Measurements from ENCODE around the gene PARD3.

PARD3 gene

DNA sequence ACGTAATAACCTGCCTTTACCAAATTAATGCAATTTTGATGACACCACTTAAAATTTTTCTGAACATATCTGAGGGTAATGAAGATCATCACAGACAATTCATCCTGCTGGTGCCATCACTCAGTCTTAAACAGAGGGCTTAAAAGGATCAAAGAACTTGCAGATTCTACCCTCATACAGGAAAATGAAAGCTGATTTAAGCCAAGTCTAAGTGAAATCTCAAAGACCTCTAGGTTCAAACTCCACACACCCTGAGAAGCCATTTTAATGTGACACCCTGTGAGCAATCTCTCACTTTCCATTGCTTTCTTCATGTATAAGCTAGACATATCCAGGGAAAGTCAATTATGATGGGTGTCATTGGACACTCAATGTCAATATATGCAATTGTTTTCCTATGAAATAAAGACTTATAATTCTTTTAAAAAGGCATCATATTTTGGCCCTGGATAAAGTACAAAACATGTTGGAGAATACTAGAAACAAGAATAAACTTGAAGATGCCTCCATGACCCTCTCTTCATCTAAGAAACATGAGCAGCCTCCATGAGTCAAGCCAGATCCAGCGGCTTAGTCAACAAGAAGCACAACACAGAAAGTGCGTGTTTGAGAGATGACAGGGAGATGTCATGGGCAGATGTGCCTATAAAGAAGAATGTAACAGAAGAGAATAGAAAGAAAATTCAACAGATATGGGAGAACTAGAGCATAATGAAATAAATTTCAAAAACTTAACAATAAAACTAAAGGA, 291.9 kb downstream of the PARD3 start:
- DNase-seq, result no peak

DNA sequence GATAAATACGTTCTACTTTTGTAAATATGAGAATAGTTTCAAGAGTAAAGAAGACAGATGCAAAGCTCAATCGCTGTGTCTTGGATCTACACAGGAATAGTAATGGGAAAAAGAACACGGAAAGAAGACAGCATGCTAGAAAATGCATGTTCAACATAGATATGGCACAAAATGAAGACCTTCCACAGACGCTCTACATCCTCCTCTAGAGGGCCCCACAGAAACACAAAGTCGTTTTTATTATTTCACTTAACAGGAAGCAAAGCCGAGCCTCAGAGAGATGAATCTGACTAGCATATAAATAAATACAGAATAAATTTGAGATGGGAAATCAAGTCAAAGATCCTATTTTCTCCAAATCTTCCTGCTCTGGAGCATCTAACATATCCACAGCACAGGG, 292.6 kb downstream of the PARD3 start:
- no peak for DNase-seq

DNA sequence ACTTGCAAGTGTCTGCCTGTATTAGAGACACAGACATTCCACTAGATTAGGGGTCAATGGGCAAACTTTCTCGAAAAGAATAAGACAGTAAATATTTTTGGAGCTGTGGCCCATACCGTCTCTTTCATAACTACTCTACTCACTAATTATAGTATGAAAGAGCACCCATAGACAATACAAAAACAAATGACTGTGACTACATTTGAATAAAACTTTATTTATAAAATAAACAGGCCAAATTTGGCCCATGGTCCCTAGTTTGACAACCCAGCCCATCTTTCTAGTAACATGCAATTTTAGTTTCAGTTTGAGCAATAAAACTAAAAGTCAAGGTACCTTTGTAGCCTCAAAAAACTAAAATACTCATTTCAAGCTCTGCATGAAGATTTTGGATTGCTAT, 294.6 kb downstream of the PARD3 start:
- DNase-seq, result no peak

- no peak for DNase-seq
Observed at GRCh38 chr10:34520084-34520483, 295.0 kb downstream of the PARD3 start.

GRCh38 chr10:34514290-34514689, 300.8 kb downstream of the PARD3 start:
- no peak for DNase-seq

DNA sequence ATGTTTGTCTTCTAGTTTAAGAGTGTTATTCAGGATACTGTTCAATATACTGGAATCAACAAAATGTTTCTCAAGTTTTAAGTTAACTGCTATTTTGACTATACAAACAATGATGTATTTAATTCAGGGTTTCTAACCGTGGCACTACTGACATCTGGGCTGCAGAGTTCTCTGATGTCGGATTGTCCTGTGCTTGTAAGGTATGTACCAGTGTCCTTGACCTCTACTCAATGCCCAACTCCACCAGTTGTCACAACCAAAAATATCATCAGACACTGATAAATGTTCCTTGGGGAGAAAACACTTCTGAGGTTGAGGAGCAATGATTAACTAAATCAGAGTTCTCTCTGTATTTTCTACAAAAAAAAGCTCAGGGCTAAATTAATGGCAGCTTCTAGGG, 301.5 kb downstream of the PARD3 start:
- no peak for DNase-seq

DNA sequence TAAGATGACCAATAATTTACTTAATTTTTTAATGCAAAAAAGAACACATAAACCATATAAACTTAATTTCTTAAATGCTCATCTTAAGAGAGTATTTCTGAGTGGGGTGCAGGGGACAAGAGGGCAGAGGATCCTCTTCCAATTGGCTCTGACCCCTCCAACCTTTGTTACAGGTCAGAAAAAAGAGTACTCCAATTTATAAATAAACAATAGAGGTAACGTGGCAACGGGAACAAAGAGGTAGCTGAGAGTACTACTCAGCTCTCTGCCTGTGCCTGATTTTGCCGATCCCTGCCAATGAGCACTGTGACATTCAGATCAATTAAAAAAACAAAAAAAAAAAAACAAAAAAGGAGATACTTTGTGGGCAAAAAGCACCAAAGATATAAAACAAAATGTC, 307.9 kb downstream of the PARD3 start:
- no peak for DNase-seq

GRCh38 chr10:34506786-34507185, 308.3 kb downstream of the PARD3 start:
- DNase-seq, result peak; percentile 3

- no peak for DNase-seq
Observed at GRCh38 chr10:34505338-34505737, 309.8 kb downstream of the PARD3 start.

- DNase-seq, result no peak
Observed at GRCh38 chr10:34504534-34504933, 310.6 kb downstream of the PARD3 start.

GRCh38 chr10:34503704-34504103, 311.4 kb downstream of the PARD3 start:
- no peak for DNase-seq

DNA sequence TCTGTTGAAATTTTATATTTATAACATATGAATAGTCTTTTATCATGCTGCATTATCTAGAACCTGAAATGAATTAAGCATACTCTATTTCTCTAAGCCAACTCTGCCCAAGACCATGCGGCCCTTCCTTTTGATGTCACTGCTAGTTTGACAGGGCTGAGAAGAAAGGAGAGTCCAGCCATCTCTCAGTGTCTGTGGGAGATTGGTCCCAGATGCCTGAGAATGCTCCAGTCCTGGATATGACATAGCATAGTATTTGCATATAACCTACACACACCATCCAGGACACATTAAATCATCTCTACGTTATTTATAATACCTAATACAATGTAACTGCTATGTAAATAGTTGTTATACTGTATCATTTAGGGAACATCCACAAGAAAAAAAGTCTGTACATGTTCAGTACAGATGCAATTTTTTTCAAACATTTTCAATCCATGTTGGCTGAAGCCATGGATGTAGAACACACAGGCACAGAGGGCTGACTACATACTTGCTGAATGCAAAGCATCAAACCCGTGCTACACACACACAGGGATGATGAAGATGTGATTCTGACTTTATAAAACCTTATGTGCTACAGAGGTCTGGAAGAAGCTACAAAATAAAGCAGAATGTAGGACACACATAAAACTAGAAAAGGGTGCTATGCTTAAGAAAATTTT, 315.4 kb downstream of the PARD3 start:
- no peak for DNase-seq

DNA sequence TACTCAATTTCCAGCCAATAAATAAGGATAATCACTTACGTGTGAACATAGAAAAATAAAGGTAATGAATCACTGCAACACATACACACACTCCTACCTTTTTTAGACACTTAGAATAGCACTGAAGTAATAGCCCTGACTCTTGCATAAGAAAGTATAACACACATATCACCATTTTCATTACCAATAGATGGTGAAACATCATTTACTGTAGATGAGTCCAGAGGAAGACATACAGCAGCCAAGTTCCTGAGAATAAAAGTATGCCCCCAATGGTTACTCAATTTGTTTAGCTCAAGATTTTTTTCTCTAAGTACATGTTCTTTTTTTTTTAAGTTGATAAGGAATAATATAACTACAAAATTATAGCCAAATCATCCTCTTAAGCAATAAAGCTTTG, 316.3 kb downstream of the PARD3 start:
- DNase-seq, result no peak

GRCh38 chr10:34495938-34496337, 319.2 kb downstream of the PARD3 start:
- DNase-seq, result no peak

- DNase-seq, result no peak
Observed at GRCh38 chr10:34494012-34494411, 321.1 kb downstream of the PARD3 start.

DNA sequence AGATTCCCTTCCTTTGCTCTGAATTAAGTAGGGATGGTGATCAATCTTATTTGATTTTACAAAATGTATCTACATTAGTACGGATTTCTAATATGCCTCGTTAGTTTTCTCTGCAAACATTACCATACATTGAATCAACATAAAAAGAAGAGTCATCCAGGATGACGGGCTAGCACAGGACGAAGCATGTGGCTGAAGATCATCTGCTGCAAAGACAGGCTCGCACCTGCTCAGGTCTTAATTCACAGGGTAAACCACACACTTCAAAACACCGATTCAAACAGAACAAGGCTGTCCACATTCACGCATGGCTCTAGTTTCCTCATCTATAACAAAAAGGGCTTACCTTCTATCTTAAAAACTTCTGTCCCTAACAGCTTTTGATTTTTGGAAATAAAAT, 323.0 kb downstream of the PARD3 start:
- DNase-seq, result peak; percentile 18

DNA sequence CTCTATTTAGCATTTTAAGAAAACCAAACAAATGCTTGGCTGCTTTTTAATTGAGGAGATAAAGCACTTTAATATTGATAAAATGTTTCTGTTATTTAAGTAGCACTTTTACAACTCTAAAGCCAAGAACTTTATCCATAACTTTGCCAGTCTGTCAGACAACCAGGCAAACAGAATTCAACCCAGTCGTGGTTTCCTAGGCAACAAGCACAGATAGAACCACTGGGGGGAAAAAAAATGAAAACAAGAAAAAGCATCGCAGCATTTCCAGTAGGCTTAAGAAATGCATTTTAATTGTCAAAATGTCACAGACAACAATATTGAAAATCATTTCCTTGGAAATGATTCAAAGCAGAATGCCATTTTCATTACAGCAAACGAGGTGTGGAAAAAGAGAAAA, 323.4 kb downstream of the PARD3 start:
- peak; percentile 15 for DNase-seq

DNA sequence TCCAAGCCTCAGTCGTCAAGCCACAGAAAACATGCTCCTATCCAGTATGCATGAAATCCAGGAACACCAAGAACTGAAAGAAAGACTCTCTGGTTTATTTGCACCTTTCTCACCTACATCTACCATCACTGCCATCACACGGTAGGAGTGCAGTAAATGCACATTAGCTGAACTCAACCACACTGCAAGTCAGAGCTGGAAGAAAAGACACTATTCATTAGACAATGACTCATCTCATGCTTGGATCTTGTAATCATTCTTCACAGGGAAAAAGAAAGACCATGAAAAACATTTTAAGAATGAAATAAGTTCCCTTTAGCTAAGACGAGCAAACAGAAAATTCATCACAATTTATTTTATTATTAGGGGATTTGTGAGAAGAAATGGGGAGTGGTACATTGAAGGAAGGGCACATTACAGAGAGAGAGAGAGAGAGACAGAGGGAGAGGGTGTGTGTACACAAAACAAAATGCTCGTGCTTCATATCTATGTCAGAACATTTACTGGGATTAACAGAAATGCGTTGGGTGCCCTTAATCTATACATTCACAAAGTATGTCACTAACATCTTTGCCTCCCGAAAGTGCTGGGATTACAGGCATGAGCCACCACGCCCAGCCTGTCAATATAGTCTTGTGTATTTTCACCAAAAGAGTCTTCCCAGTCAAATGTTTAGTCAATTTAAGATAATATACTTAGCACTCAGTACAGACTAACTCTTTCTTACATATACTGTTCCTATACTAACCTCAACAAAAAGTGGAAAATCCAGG, 324.9 kb downstream of the PARD3 start:
- DNase-seq, result no peak

GRCh38 chr10:34489411-34489810, 325.7 kb downstream of the PARD3 start:
- DNase-seq, result no peak

- DNase-seq, result no peak
Observed at GRCh38 chr10:34488476-34489130, 326.5 kb downstream of the PARD3 start.

DNA sequence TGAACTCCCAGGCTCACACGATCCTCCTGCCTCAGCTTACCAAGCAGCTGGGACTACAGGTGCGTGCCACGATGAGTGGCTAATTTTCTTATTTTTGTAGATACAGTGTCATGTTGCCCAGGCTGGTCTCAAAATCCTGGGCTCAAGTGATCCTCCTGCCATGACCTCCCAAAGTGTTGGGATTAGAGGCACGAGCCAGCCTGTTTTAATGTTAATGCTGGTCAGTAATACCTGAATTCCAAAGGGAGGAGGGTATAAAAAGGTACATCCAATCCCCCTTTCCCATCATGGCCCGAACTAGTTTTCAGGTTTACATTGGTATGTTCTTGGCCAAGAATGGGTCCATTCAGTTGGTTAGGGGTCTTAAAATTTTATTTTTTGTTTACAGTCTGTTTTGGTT, 329.1 kb downstream of the PARD3 start:
- no peak for DNase-seq

- no peak for DNase-seq
Observed at GRCh38 chr10:34484164-34484563, 330.9 kb downstream of the PARD3 start.

- no peak for DNase-seq
Observed at GRCh38 chr10:34480345-34480744, 334.8 kb downstream of the PARD3 start.

Measured in NCI-H2171 (cell line).